PC-9 (cell line): ENCODE results near the gene DYNC1H1. TPM values are rescaled to one million over a fixed set of nuclear protein-coding genes. Genes with fewer than 3 reads are reported as not detected.

ENCODE experiments used
- BruUV-seq: library from RNA; stranded (reverse); fragments of 400-500 nt; replicated peaks from 2 replicates; lab custom pipeline; 2021; lab: Mats Ljungman, UMichigan
- CTCF ChIA-PET: fragments of 300-600 bp; sonication (Branson Sonifier 250); formaldehyde crosslinking; loops from one replicate; lab custom pipeline; 2022; ENCODE audit warnings: antibody characterized with exemption; lab: Charles Lee
- POLR2A ChIA-PET: fragments of 300-600 bp; sonication (Branson Sonifier 250); formaldehyde crosslinking; loops from one replicate; lab custom pipeline; 2022; ENCODE audit warnings: antibody characterized with exemption; ENCODE audit not compliant: unreplicated experiment; lab: Charles Lee
- DNase-seq, 2 experiments: peaks; one replicate each; pipeline versions ENCODE4 v3.0.0 to v3.0.0-alpha.2; 2015 to 2022; ENCODE audit warnings: mixed read lengths in 1 of 2
- H2AFZ ChIP-seq: fragments of 200-600 bp; sonication (generic); 2 replicates; pipeline ENCODE4 v1.8.1; 2017; ENCODE audit warnings: antibody characterized with exemption
- H3F3A ChIP-seq: fragments of 200-600 bp; sonication (generic); 2 replicates; pipeline ENCODE4 v1.8.1; 2017; ENCODE audit warnings: antibody characterized with exemption, mild to moderate bottlenecking, low read depth; ENCODE audit not compliant: insufficient read depth
- H3K27ac ChIP-seq: fragments of 200-600 bp; sonication (generic); 2 replicates; pipeline ENCODE4 v1.6.1; 2016; ENCODE audit warnings: mixed run types
- H3K27me3 ChIP-seq: fragments of 200-600 bp; sonication (generic); 2 replicates; pipeline ENCODE4 v1.6.1; 2016; ENCODE audit warnings: low read depth, mixed run types; ENCODE audit not compliant: insufficient read depth
- H3K36me3 ChIP-seq: fragments of 200-600 bp; sonication (generic); 2 replicates; pipeline ENCODE4 v1.6.1; 2016; ENCODE audit warnings: low read depth, mixed run types
- H3K4me1 ChIP-seq: fragments of 200-600 bp; sonication (generic); replicated peaks from 2 replicates; pipeline ENCODE4 v1.6.1; 2016; ENCODE audit warnings: mixed run types; ENCODE audit not compliant: insufficient read depth
- H3K4me2 ChIP-seq: fragments of 200-600 bp; sonication (generic); 2 replicates; pipeline ENCODE4 v1.6.1; 2017; ENCODE audit warnings: mixed run types
- H3K4me3 ChIP-seq: fragments of 200-600 bp; sonication (generic); 2 replicates; pipeline ENCODE4 v1.6.1; 2016; ENCODE audit warnings: mixed run types
- H3K79me2 ChIP-seq: fragments of 200-600 bp; sonication (generic); 2 replicates; pipeline ENCODE4 v1.6.1; 2017; ENCODE audit warnings: low read depth, mixed run types
- H3K9me2 ChIP-seq: fragments of 200-600 bp; sonication (generic); 2 replicates; pipeline ENCODE4 v1.8.1; 2017; ENCODE audit warnings: mild to moderate bottlenecking; ENCODE audit not compliant: insufficient read depth
- H3K9me3 ChIP-seq: fragments of 200-600 bp; sonication (generic); 2 replicates; pipeline ENCODE4 v1.8.1; 2016; ENCODE audit warnings: low read depth; ENCODE audit not compliant: insufficient read depth
- H4K20me1 ChIP-seq: fragments of 200-600 bp; sonication (generic); 2 replicates; pipeline ENCODE4 v1.8.1; 2017; ENCODE audit not compliant: insufficient read depth
- EZH2 ChIP-seq: fragments of 200-600 bp; sonication (generic); IDR thresholded peaks from 2 replicates; pipeline ENCODE4 v1.8.0; 2017; ENCODE audit warnings: antibody characterized with exemption, low read depth
- intact Hi-C: fragments of 100-400 bp; cut with micrococcal nuclease; formaldehyde crosslinking; loops from one replicate; pipeline ENCODE4 v1.10.0; 2022; ENCODE audit not compliant: unreplicated experiment
- total RNA-seq: library from RNA; stranded (reverse); gene quantifications from 2 replicates; pipeline ENCODE4 v1.2.3, GENCODE V29; 2021
- TF ChIP-seq, protein P1 (sequence below): fragments of 200-600 bp; sonication (generic); conservative IDR thresholded peaks from 2 replicates; pipeline ENCODE4 v1.6.1; 2017; ENCODE audit warnings: mixed run types, antibody characterized with exemption, mild to moderate bottlenecking, moderate library complexity

DYNC1H1 gene
- total RNA-seq, 1 experiment from 2014 or later, result 1,268 TPM

GRCh38 chr14:101926085-101926484 is 38.3 kb upstream of the DYNC1H1 start:
- no peak overlapping the region for H3K27ac ChIP-seq
- H3K9me2 ChIP-seq, result no peaks in the 10 kb centered on the region
- ChIA-PET POLR2A (no interaction called here), CTCF (no interaction called here)
- intact Hi-C loops, result no loop called here
- H4K20me1 ChIP-seq, result no peaks in the 10 kb centered on the region
- H3K9me3 ChIP-seq, result no peaks in the 10 kb centered on the region
- no peak overlapping the region for H3K4me3 ChIP-seq
- no peak overlapping the region for H3K4me2 ChIP-seq
- H3K36me3 ChIP-seq, result peaks cover 9% of the 10 kb centered on the region
- no peaks in the 10 kb centered on the region for H3K79me2 ChIP-seq
- no peaks in the 10 kb centered on the region for H3K27me3 ChIP-seq
- H2AFZ ChIP-seq, result no peak overlapping the region
- TF ChIP-seq, protein P1, sequence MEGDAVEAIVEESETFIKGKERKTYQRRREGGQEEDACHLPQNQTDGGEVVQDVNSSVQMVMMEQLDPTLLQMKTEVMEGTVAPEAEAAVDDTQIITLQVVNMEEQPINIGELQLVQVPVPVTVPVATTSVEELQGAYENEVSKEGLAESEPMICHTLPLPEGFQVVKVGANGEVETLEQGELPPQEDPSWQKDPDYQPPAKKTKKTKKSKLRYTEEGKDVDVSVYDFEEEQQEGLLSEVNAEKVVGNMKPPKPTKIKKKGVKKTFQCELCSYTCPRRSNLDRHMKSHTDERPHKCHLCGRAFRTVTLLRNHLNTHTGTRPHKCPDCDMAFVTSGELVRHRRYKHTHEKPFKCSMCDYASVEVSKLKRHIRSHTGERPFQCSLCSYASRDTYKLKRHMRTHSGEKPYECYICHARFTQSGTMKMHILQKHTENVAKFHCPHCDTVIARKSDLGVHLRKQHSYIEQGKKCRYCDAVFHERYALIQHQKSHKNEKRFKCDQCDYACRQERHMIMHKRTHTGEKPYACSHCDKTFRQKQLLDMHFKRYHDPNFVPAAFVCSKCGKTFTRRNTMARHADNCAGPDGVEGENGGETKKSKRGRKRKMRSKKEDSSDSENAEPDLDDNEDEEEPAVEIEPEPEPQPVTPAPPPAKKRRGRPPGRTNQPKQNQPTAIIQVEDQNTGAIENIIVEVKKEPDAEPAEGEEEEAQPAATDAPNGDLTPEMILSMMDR, result no peak
- TF ChIP-seq EZH2, result no peak
- no peaks in the 10 kb centered on the region for H3K4me1 ChIP-seq
- H3F3A ChIP-seq, result peaks cover 10% of the 10 kb centered on the region; the same call in 1 of the 2 replicates
- no TSS peak for BruUV-seq
- DNase-seq, result no peak

DNA sequence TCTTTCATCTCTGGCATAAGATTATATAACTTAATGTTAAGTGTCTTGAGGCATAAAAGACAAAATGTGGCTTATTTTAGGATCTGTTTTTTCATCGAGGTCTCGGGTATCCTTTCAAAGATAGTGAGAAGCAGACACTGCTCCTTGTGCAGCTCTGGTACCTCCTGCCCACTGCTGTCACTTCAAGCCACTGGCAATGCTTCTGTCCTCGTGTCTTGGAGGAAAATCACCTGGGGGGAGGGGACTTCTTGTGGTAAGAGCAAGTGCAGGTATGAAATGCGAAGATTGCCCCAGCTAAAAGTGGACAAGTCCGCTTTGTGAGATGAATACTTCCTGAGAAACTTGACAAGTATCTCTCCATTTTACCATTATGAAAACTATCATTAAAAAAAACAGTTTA is 37.8 kb upstream of the DYNC1H1 start:
- POLR2A ChIA-PET, result no interaction called here
- no peaks in the 10 kb centered on the region for H3K27me3 ChIP-seq
- no peak overlapping the region for H3K4me3 ChIP-seq
- CTCF ChIA-PET, result no interaction called here
- H3K4me2 ChIP-seq, result no peak overlapping the region
- no TSS peak for BruUV-seq
- H3K9me3 ChIP-seq, result no peaks in the 10 kb centered on the region
- no peak for TF ChIP-seq EZH2
- TF ChIP-seq, protein P1, result no peak
- no peak overlapping the region for H2AFZ ChIP-seq
- H3K36me3 ChIP-seq, result peaks cover 4% of the 10 kb centered on the region
- no peak overlapping the region for H3K27ac ChIP-seq
- DNase-seq, result no peak
- intact Hi-C loops, result no loop called here
- no peaks in the 10 kb centered on the region for H3K79me2 ChIP-seq
- H3K4me1 ChIP-seq, result no peaks in the 10 kb centered on the region
- H3K9me2 ChIP-seq, result no peaks in the 10 kb centered on the region
- peaks cover 10% of the 10 kb centered on the region; the same call in 1 of the 2 replicates for H3F3A ChIP-seq
- H4K20me1 ChIP-seq, result no peaks in the 10 kb centered on the region

DNA sequence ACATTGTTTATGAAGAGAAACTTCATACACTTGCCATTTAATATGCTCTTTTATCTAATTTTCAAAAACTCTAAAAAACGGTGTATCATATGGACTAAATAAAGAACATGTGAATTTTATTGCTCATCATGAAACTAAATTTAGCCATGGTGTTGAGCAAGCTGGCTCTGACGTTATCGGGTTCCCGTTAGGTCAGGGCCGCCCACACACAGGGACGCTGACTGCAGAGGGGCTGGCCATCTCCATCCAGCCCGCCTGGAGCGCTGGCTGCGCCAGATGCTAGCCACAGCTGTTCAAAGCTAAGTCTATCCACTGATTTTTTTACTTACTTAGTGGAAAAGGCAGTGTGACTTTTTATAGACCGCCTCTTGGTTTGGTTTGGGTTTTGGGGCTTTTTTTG is 36.5 kb upstream of the DYNC1H1 start:
- no peak overlapping the region for H3K4me3 ChIP-seq
- H3K4me1 ChIP-seq, result no peaks in the 10 kb centered on the region
- POLR2A ChIA-PET, result no interaction called here
- no peaks in the 10 kb centered on the region for H3K27me3 ChIP-seq
- no TSS peak for BruUV-seq
- H3K9me2 ChIP-seq, result no peaks in the 10 kb centered on the region
- intact Hi-C loops, result no loop called here
- no peaks in the 10 kb centered on the region for H3K9me3 ChIP-seq
- TF ChIP-seq, protein P1, result no peak
- no peak for TF ChIP-seq EZH2
- no peak overlapping the region for H3K4me2 ChIP-seq
- no peaks in the 10 kb centered on the region; the same call in 1 of the 2 replicates for H3K36me3 ChIP-seq
- H4K20me1 ChIP-seq, result no peaks in the 10 kb centered on the region
- H3F3A ChIP-seq, result peaks cover 10% of the 10 kb centered on the region; the same call in 1 of the 2 replicates
- H2AFZ ChIP-seq, result no peak overlapping the region
- H3K79me2 ChIP-seq, result no peaks in the 10 kb centered on the region
- CTCF ChIA-PET, result no interaction called here
- no peak for DNase-seq
- no peak overlapping the region for H3K27ac ChIP-seq
